NOMO-1 treated with DMSO at 0.1 percent for 48 hours (cell line): ENCODE data around the gene COPS7B.

ENCODE experiments used
- DNase-seq: peaks from one replicate; lab custom pipeline; 2025; ENCODE audit not compliant: unreplicated experiment; lab: John Stamatoyannopoulos, UW

COPS7B gene

GRCh38 chr2:231785413-231785812 is 832 bp upstream of the COPS7B start:
- no peak for DNase-seq

- DNase-seq: no peak
These were observed 446 bp upstream of the COPS7B start for GRCh38 chr2:231785822-231786176.

GRCh38 chr2:231786917-231787292 is 660 bp downstream of the COPS7B start:
- DNase-seq: no peak

- DNase-seq: no peak
These were observed 4.9 kb downstream of the COPS7B start for GRCh38 chr2:231791107-231791506.

- no peak for DNase-seq
These were observed 8.1 kb downstream of the COPS7B start for GRCh38 chr2:231794383-231794782.

GRCh38 chr2:231795525-231796327 is 9.5 kb downstream of the COPS7B start:
- peak; percentile 8 for DNase-seq

GRCh38 chr2:231800493-231801091 is 14.3 kb downstream of the COPS7B start:
- peak; percentile 45 for DNase-seq

GRCh38 chr2:231803501-231804138 is 17.4 kb downstream of the COPS7B start:
- DNase-seq: no peak

- no peak for DNase-seq
These were observed 20.8 kb downstream of the COPS7B start for GRCh38 chr2:231807020-231807419.

GRCh38 chr2:231810905-231811304 is 24.7 kb downstream of the COPS7B start:
- no peak for DNase-seq

- DNase-seq: no peak
These were observed 30.2 kb downstream of the COPS7B start for GRCh38 chr2:231816327-231817026.

GRCh38 chr2:231819447-231820042 is 33.3 kb downstream of the COPS7B start:
- DNase-seq: no peak

GRCh38 chr2:231820786-231821303 is 34.6 kb downstream of the COPS7B start:
- DNase-seq: no peak

- no peak for DNase-seq
These were observed 35.7 kb downstream of the COPS7B start for GRCh38 chr2:231821908-231822307.

GRCh38 chr2:231853105-231853504 is 66.9 kb downstream of the COPS7B start:
- DNase-seq: no peak

GRCh38 chr2:231854616-231855125 is 68.4 kb downstream of the COPS7B start:
- DNase-seq: peak; percentile 18

GRCh38 chr2:231856959-231857358 is 70.7 kb downstream of the COPS7B start:
- no peak for DNase-seq
